Neuronal stem cell (in vitro differentiated cells): Measurements from ENCODE around the gene CDH6.

ENCODE experiments used
- DNase-seq: peaks from one replicate; pipeline ENCODE4 v3.0.0-alpha.2; 2013; ENCODE audit warnings: low spot score
- H2AFZ ChIP-seq: one replicate; pipeline ENCODE4 v1.6.1; 2013; ENCODE audit warnings: mild to moderate bottlenecking, low read length, inconsistent platforms
- H2AK5ac ChIP-seq: 2 replicates; pipeline ENCODE4 v1.6.1; 2013; ENCODE audit warnings: low read depth, mild to moderate bottlenecking, inconsistent platforms, low read length, moderate library complexity, mixed read lengths
- H2BK120ac ChIP-seq: 2 replicates; pipeline ENCODE4 v1.6.1; 2013; ENCODE audit warnings: low read depth, mild to moderate bottlenecking, inconsistent platforms, low read length, moderate library complexity, mixed read lengths
- H2BK12ac ChIP-seq: one replicate; pipeline ENCODE4 v1.6.1; 2013; ENCODE audit warnings: low read length, inconsistent platforms
- H2BK15ac ChIP-seq: 2 replicates; pipeline ENCODE4 v1.6.1; 2013; ENCODE audit warnings: mild to moderate bottlenecking, low read length, inconsistent platforms, mixed read lengths
- H2BK5ac ChIP-seq: one replicate; pipeline ENCODE4 v1.6.1; 2013; ENCODE audit warnings: inconsistent platforms, mild to moderate bottlenecking, low read length, moderate library complexity
- H3K14ac ChIP-seq: one replicate; pipeline ENCODE4 v1.6.1; 2013; ENCODE audit warnings: low read length, inconsistent platforms
- H3K18ac ChIP-seq: 2 replicates; pipeline ENCODE4 v1.6.1; 2013; ENCODE audit warnings: low read length, inconsistent platforms
- H3K23ac ChIP-seq: 2 replicates; pipeline ENCODE4 v1.6.1; 2013; ENCODE audit warnings: low read depth, mild to moderate bottlenecking, mixed read lengths, low read length, inconsistent platforms; ENCODE audit not compliant: poor library complexity
- H3K27ac ChIP-seq: replicated peaks from 3 replicates; pipeline ENCODE4 v1.5.1; 2013; ENCODE audit warnings: low read length, inconsistent platforms
- H3K27me3 ChIP-seq, 3 experiments: 2 replicates each; pipeline ENCODE4 v1.6.1; 2013; ENCODE audit warnings: low read length in 3 of 3, mild to moderate bottlenecking in 2 of 3, inconsistent platforms in 1 of 3, low read depth in 1 of 3, mixed read lengths in 1 of 3, moderate library complexity in 1 of 3; ENCODE audit not compliant: control insufficient read depth in 3 of 3, insufficient read depth in 3 of 3
- H3K36me3 ChIP-seq, 2 donors: replicated peaks in 1 of 2; 2 replicates each; pipeline ENCODE4 v1.6.1; 2013; ENCODE audit warnings: low read length in 2 of 2; ENCODE audit not compliant: control insufficient read depth in 2 of 2, insufficient read depth in 2 of 2
- H3K4ac ChIP-seq: 2 replicates; pipeline ENCODE4 v1.6.1; 2013; ENCODE audit warnings: inconsistent platforms, mild to moderate bottlenecking, low read length, moderate library complexity
- H3K4me1 ChIP-seq, 2 donors: 1 replicate in 1 of 2; 2 replicates in 1 of 2; pipeline ENCODE4 v1.6.1; 2013; ENCODE audit warnings: low read length in 2 of 2, low read depth in 1 of 2; ENCODE audit not compliant: control insufficient read depth in 2 of 2, insufficient read depth in 1 of 2
- H3K4me2 ChIP-seq: one replicate; pipeline ENCODE4 v1.6.1; 2013; ENCODE audit warnings: mild to moderate bottlenecking, low read length, inconsistent platforms; ENCODE audit not compliant: insufficient read depth, poor library complexity, severe bottlenecking
- H3K4me3 ChIP-seq, 2 donors: 2 replicates each; pipeline ENCODE4 v1.5.1; 2013; ENCODE audit warnings: low read length in 2 of 2, mild to moderate bottlenecking in 2 of 2, inconsistent platforms in 1 of 2, moderate library complexity in 1 of 2
- H3K79me1 ChIP-seq: one replicate; pipeline ENCODE4 v1.6.1; 2013; ENCODE audit warnings: low read depth, mild to moderate bottlenecking, inconsistent platforms, low read length, moderate library complexity
- H3K9ac ChIP-seq: one replicate; pipeline ENCODE4 v1.6.1; 2013; ENCODE audit warnings: mild to moderate bottlenecking, low read depth, low read length, inconsistent platforms; ENCODE audit not compliant: poor library complexity
- H3K9me3 ChIP-seq, 2 donors: replicated peaks in 1 of 2; 2 replicates each; pipeline versions ENCODE3 to v1.6.1; 2013; ENCODE audit warnings: low read length in 2 of 2, mild to moderate bottlenecking in 2 of 2, inconsistent platforms in 1 of 2, low read depth in 1 of 2, mixed read lengths in 1 of 2, moderate library complexity in 1 of 2; ENCODE audit not compliant: control insufficient read depth in 2 of 2, insufficient read depth in 1 of 2
- H4K8ac ChIP-seq: one replicate; pipeline ENCODE4 v1.6.1; 2013; ENCODE audit warnings: low read depth, mild to moderate bottlenecking, inconsistent platforms, low read length, moderate library complexity
- H4K91ac ChIP-seq: one replicate; pipeline ENCODE4 v1.6.1; 2013; ENCODE audit warnings: low read length, low read depth, mild to moderate bottlenecking, inconsistent platforms; ENCODE audit not compliant: poor library complexity
- WGBS, 2 donors: extraction: QIAGEN DNeasy Blood & Tissue Kit; methylation state at CpG; one replicate each; pipeline ENCODE4 v1.1.7; 2013; ENCODE audit warnings: missing lambda C conversion rate in 2 of 2, mixed read lengths in 1 of 2; ENCODE audit not compliant: insufficient read length in 2 of 2, insufficient replicate concordance in 1 of 2; ENCODE audit errors: extremely low coverage in 2 of 2; 5-methylcytosine and 5-hydroxymethylcytosine counted together

Gene CDH6

DNA sequence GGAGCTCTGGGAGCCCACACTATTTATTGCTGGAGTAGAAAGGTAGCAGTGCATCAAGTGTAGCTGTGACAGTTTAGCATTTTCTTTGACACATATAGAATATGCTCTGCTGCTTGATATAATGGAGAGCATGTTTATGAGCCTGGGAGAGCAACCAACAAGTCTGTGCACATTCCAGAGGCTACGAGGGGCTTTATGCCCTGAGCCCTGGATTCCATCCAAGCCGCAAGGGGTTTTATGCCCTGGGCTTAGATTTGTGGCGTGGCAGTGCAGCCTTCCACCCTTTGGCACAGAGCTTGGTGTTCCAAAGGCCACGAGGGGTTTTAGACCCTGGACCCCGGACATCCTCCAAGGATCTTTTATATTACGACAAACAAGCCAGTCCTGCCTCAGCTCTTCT lies 14.6 kb downstream of the CDH6 start:
- Histone ChIP-seq H3K14ac (no peak overlapping the region), H3K4me2 (no peak overlapping the region), H4K8ac (no peak overlapping the region), H3K27ac (no peak overlapping the region), H3K9ac (no peak overlapping the region), H3K9me3 (no peaks in the 10 kb centered on the region), H2BK120ac (no peak overlapping the region), H2AK5ac (no peak overlapping the region), H3K27me3 (no peaks in the 10 kb centered on the region), H2BK15ac (no peak overlapping the region), H2BK5ac (no peak overlapping the region), H2BK12ac (no peak overlapping the region), H3K36me3 (peaks cover 0 to 2% of the 10 kb centered on the region in 2 donors), H3K79me1 (no peaks in the 10 kb centered on the region), H4K91ac (no peak overlapping the region), H3K4ac (no peak overlapping the region), H3K23ac (no peak overlapping the region), H2AFZ (no peak overlapping the region), H3K4me1 (peaks cover under 1 to 1% of the 10 kb centered on the region in 2 donors), H3K18ac (no peak overlapping the region), H3K4me3 (no peak overlapping the region)
- no peak for DNase-seq
- no CpG with 5 or more reads among the region's 6 CpGs for WGBS, 2 donors

DNA sequence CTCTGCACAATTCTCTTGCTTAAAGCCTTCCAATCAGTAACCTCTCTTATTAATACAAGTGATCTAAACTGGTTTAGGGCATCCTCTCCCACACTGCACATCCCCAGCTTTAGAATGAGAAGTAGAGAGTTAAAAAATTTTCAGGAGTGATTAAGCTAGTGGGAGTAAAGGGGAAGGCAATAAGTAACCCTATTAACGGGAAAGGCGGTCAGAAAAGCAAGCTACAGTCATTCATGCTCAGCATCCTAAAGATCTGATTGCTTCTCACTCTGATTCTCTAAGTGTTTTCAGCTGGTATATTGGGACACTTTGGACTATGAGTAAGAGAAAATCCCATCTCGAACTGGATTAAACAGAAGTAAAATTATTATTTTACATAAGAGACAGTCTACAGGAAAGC lies 15.8 kb downstream of the CDH6 start:
- Histone ChIP-seq H4K91ac (no peak overlapping the region), H3K79me1 (no peaks in the 10 kb centered on the region), H3K27ac (no peak overlapping the region), H4K8ac (no peak overlapping the region), H3K27me3 (no peaks in the 10 kb centered on the region), H2AFZ (no peak overlapping the region), H2BK5ac (no peak overlapping the region), H3K4ac (no peak overlapping the region), H3K18ac (no peak overlapping the region), H2BK15ac (no peak overlapping the region), H3K4me2 (no peak overlapping the region), H2BK120ac (no peak overlapping the region), H3K4me3 (no peak overlapping the region), H3K23ac (no peak overlapping the region), H2AK5ac (no peak overlapping the region), H3K14ac (no peak overlapping the region), H3K4me1 (peaks cover 9 to 10% of the 10 kb centered on the region in 2 donors), H3K36me3 (peaks cover 0 to 2% of the 10 kb centered on the region in 2 donors), H2BK12ac (no peak overlapping the region), H3K9me3 (no peaks in the 10 kb centered on the region), H3K9ac (no peak overlapping the region)
- WGBS, 2 donors, result no CpG with 5 or more reads among the region's 3 CpGs
- DNase-seq, result no peak

DNA sequence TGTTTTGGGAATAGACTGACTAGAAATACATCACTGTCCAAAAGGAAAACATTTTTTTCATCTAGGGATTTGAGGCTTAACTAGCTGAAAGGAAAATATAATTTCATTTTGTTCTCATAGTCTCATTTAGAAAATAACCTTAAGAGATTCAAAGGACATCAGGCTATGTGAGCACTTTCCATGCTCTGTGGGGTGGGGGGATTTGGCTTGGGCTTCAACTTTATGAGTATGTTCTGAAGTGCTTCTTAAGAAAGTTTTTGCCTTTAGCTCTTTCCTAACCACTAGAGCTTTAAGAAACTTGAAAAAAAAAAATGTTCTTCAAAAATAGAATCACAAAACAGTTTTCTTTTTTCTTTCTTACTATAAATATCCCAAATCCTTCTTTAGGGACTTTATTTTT lies 17.6 kb downstream of the CDH6 start:
- DNase-seq, result no peak
- H3K14ac ChIP-seq, result no peak overlapping the region
- no peak overlapping the region for H3K27ac ChIP-seq
- H3K36me3 ChIP-seq, result peaks cover 0 to 2% of the 10 kb centered on the region in 2 donors
- H2BK5ac ChIP-seq, result no peak overlapping the region
- H4K8ac ChIP-seq, result no peak overlapping the region
- H3K4me1 ChIP-seq, result peaks cover 9 to 10% of the 10 kb centered on the region in 2 donors
- H2AFZ ChIP-seq, result no peak overlapping the region
- no peak overlapping the region for H2BK120ac ChIP-seq
- H3K4ac ChIP-seq, result no peak overlapping the region
- no peaks in the 10 kb centered on the region for H3K79me1 ChIP-seq
- no peak overlapping the region for H3K18ac ChIP-seq
- H3K9ac ChIP-seq, result no peak overlapping the region
- H3K4me3 ChIP-seq, result no peak overlapping the region
- H3K4me2 ChIP-seq, result no peak overlapping the region
- no peak overlapping the region for H2BK12ac ChIP-seq
- no peaks in the 10 kb centered on the region for H3K27me3 ChIP-seq
- no peak overlapping the region for H3K23ac ChIP-seq
- H4K91ac ChIP-seq, result no peak overlapping the region
- no peaks in the 10 kb centered on the region for H3K9me3 ChIP-seq
- H2AK5ac ChIP-seq, result no peak overlapping the region
- H2BK15ac ChIP-seq, result no peak overlapping the region

DNA sequence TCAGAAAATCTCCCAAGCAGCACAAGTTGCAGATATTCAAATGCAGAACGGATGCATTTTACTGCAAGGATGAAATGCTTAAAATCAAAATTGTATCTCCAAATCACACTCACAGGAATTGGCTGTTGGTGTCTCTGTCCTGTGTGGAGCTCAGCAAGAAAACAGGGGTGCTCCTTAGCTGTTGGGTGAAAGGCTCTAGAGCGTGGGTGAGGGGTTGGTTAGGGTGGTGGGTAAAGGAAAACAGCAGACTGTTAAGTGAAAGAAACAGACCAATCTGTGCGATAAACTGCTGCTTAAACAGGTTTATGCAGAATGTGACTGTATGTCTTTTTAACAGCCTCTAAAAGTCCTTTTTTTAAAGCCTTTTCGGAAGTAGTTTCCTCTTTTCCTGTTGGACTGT lies 19.8 kb downstream of the CDH6 start:
- Histone ChIP-seq H3K14ac (no peak overlapping the region), H3K27me3 (no peaks in the 10 kb centered on the region), H2BK120ac (no peak overlapping the region), H3K18ac (no peak overlapping the region), H3K4me2 (no peak overlapping the region), H4K8ac (no peak overlapping the region), H3K9me3 (no peaks in the 10 kb centered on the region), H4K91ac (no peak overlapping the region), H3K27ac (no peak overlapping the region), H2AK5ac (no peak overlapping the region), H3K36me3 (no peaks in the 10 kb centered on the region), H2AFZ (peak overlapping the region; percentile 38), H2BK15ac (no peak overlapping the region), H3K4me1 (peaks cover 9 to 10% of the 10 kb centered on the region in 2 donors), H3K4me3 (no peak overlapping the region), H3K79me1 (no peaks in the 10 kb centered on the region), H3K9ac (no peak overlapping the region), H2BK12ac (no peak overlapping the region), H2BK5ac (no peak overlapping the region), H3K23ac (no peak overlapping the region), H3K4ac (no peak overlapping the region)
- no CpG with 5 or more reads among the region's 4 CpGs for WGBS, 2 donors
- no peak for DNase-seq
